GM18517 (cell line): ENCODE data around the gene ERH.

Source experiments
- ATAC-seq: cut with Tn5 transposase; IDR thresholded peaks from one replicate; pipeline ENCODE4 v1.9.1; 2021; ENCODE audit warnings: mild to moderate bottlenecking, moderate library complexity; ENCODE audit not compliant: unreplicated experiment

Gene ERH

GRCh38 chr14:69331206-69331605 is 66.9 kb downstream of the ERH start:
- no peak for ATAC-seq
